SK-N-MC (cell line): ENCODE results near the gene GRK3.

Source experiments
- DNase-seq: peaks from one replicate; pipeline ENCODE4 v3.0.0-alpha.2; 2011; ENCODE audit warnings: low read depth, low spot score
- H3K27ac ChIP-seq: fragments of 200-600 bp; sonication (generic); 2 replicates; pipeline ENCODE4 v1.5.1; 2016; ENCODE audit warnings: mixed run types
- H3K36me3 ChIP-seq: fragments of 200-600 bp; sonication (generic); 2 replicates; pipeline ENCODE4 v1.6.1; 2017; ENCODE audit warnings: antibody characterized with exemption, low read length, mixed read lengths; ENCODE audit not compliant: insufficient read depth
- H3K4me3 ChIP-seq: fragments of 200-600 bp; sonication (generic); 2 replicates; pipeline ENCODE4 v1.5.1; 2016
- H3K9ac ChIP-seq: fragments of 200-600 bp; sonication (generic); 2 replicates; pipeline ENCODE4 v1.8.0; 2017; ENCODE audit warnings: mixed run types, mixed read lengths; ENCODE audit not compliant: insufficient read length
- H3K9me3 ChIP-seq: fragments of 200-600 bp; sonication (generic); 2 replicates; pipeline ENCODE4 v1.6.1; 2017; ENCODE audit warnings: low read depth, mild to moderate bottlenecking, antibody characterized with exemption, low read length, moderate library complexity, mixed read lengths
- EZH2 ChIP-seq: fragments of 200-600 bp; sonication (generic); IDR thresholded peaks from one replicate; pipeline ENCODE4 v1.6.1; 2017; ENCODE audit warnings: antibody characterized with exemption
- FOXP2 ChIP-seq: optimal IDR thresholded peaks from 2 replicates; pipeline ENCODE3; 2011; ENCODE audit warnings: mild to moderate bottlenecking, moderate library complexity; ENCODE audit not compliant: insufficient read depth; ENCODE audit errors: extremely low read length, control extremely low read depth
- POLR2AphosphoS5 ChIP-seq: IDR thresholded peaks from 2 replicates; pipeline ENCODE4 v1.6.1; 2012; ENCODE audit warnings: mild to moderate bottlenecking, low read depth, low read length, borderline replicate concordance

GRK3 gene

GRCh38 chr22:25764270-25765015 lies 200.0 kb downstream of the GRK3 start:
- Histone ChIP-seq H3K27ac (no peak overlapping the region), H3K4me3 (no peak overlapping the region), H3K9ac (no peak overlapping the region), H3K9me3 (no peaks in the 10 kb centered on the region), H3K36me3 (no peaks in the 10 kb centered on the region)
- TF ChIP-seq FOXP2: no peak
- no peak for TF ChIP-seq POLR2AphosphoS5
- TF ChIP-seq EZH2: no peak
- no peak for DNase-seq

DNA sequence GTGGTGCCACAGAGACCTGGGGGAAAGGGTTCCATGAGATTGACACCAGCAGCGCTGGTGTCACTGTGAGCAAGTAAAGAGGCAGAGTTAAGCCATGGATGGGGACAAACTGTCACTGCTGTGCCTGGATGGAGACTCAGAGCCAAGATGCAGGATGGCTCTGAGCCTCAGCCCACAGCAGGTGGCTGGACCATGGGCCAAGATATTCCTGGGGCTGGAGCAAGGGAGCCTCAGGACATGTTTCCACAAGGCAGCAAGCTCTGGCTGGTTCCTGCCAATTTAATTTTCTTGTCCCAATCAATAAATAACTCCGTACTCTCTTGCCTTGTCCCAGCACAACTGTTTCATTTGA lies 200.5 kb downstream of the GRK3 start:
- H3K9ac ChIP-seq: no peak overlapping the region
- H3K36me3 ChIP-seq: no peaks in the 10 kb centered on the region
- H3K4me3 ChIP-seq: no peak overlapping the region
- H3K9me3 ChIP-seq: no peaks in the 10 kb centered on the region
- no peak overlapping the region for H3K27ac ChIP-seq
- no peak for TF ChIP-seq FOXP2
- TF ChIP-seq POLR2AphosphoS5: no peak
- TF ChIP-seq EZH2: no peak
- DNase-seq: no peak

DNA sequence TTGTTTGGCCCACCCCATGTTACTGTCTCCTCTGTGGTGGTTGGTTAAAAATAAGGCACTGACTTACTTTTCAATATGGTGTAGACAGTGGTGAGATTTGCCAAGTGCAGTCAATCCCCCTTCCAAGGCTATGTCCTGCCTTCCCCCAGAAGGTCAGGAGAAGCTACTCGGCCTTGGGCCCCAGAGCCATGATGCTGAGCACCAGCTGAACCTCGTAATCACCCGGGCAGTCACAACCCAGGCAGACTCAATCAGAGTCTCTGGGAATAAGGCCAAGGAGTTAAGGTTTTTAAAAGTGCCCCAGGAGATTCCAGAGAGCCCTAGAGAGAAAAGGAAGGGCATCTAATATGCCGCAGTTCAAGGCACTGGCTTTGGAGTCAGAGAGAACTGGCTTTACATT lies 201.3 kb downstream of the GRK3 start:
- H3K36me3 ChIP-seq: no peaks in the 10 kb centered on the region
- DNase-seq: no peak
- no peak overlapping the region for H3K27ac ChIP-seq
- no peak overlapping the region for H3K4me3 ChIP-seq
- H3K9me3 ChIP-seq: no peaks in the 10 kb centered on the region
- no peak for TF ChIP-seq EZH2
- no peak for TF ChIP-seq POLR2AphosphoS5
- TF ChIP-seq FOXP2: no peak
- no peak overlapping the region for H3K9ac ChIP-seq

GRCh38 chr22:25766418-25766817 lies 201.9 kb downstream of the GRK3 start:
- TF ChIP-seq POLR2AphosphoS5: no peak
- TF ChIP-seq EZH2: no peak
- no peak for TF ChIP-seq FOXP2
- Histone ChIP-seq H3K36me3 (no peaks in the 10 kb centered on the region), H3K9ac (no peak overlapping the region), H3K9me3 (no peaks in the 10 kb centered on the region), H3K4me3 (no peak overlapping the region), H3K27ac (no peak overlapping the region)
- DNase-seq: no peak

DNA sequence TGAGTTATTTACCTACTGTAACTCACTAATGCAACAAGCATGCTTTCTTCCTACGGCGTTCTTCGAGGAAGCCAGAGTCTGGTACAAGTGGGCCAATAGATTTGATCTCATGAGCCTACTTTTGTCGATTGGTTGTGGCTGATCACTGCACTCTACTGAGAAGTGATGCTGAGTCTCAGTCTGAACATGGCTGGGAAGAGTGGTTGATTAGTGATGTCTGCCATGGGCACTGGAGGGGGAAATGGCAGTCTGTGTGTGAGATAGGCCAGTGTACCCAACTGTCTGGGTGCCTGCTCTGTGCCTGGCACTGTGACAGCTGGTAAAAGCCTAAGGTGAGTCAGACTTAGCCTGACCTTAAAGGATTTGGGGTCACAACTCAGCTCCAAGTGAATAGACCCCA lies 205.9 kb downstream of the GRK3 start:
- H3K4me3 ChIP-seq: no peak overlapping the region
- no peaks in the 10 kb centered on the region for H3K36me3 ChIP-seq
- H3K27ac ChIP-seq: no peak overlapping the region
- no peaks in the 10 kb centered on the region for H3K9me3 ChIP-seq
- H3K9ac ChIP-seq: no peak overlapping the region
- DNase-seq: no peak
- no peak for TF ChIP-seq FOXP2
- no peak for TF ChIP-seq POLR2AphosphoS5
- TF ChIP-seq EZH2: no peak

DNA sequence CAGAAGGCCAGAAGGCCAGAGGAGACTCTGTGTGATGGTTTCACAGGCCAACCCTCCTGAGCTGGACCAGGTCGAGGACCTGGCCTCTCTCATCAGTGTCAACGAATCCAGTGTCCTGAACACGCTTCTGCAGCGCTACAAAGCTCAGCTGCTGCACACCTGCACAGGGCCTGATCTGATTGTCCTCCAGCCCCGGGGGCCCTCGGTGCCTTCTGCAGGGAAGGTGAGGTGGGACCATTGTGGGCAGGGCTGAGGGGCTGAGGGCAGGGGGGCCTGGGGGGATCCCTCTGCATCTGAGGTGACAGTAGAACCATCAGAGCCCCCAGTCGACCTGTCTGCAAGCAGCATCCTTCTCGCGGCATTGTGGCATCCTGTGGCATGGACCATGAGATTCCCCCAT lies 207.8 kb downstream of the GRK3 start:
- H3K9me3 ChIP-seq: no peaks in the 10 kb centered on the region
- H3K36me3 ChIP-seq: no peaks in the 10 kb centered on the region
- H3K9ac ChIP-seq: no peak overlapping the region
- H3K27ac ChIP-seq: no peak overlapping the region
- no peak overlapping the region for H3K4me3 ChIP-seq
- TF ChIP-seq POLR2AphosphoS5 (no peak), EZH2 (no peak), FOXP2 (no peak)
- DNase-seq: no peak

DNA sequence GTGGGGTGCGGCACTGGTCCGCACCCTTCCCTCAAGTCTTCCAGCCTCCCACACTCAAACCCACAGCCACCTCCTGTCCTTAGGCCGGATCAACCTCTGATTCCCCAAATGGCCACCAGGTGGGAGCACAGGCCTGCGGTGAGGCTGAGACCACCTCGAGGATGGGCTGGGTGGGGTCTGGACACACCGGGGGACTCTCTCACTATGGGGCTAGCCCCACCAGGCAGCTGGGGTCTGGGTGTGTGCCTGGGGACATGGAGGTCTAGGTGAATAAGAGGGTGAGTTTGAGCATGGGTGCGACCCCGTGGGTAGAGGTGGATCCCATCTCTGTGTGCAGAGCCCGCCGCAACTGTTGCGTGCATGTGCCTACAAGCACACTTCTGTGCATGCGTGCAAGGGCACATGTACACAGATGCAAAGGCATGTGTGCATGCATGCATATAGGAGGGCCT lies 210.1 kb downstream of the GRK3 start:
- no peak overlapping the region for H3K4me3 ChIP-seq

GRCh38 chr22:25775531-25775930 lies 211.1 kb downstream of the GRK3 start:
- no peaks in the 10 kb centered on the region for H3K36me3 ChIP-seq
- no peak overlapping the region for H3K4me3 ChIP-seq
- H3K9me3 ChIP-seq: no peaks in the 10 kb centered on the region
- TF ChIP-seq EZH2: no peak
- TF ChIP-seq POLR2AphosphoS5: no peak
- no peak for TF ChIP-seq FOXP2
- no peak for DNase-seq
- H3K9ac ChIP-seq: no peak overlapping the region
- H3K27ac ChIP-seq: no peak overlapping the region

More for the DNA sequence above, 210.1 kb downstream of the GRK3 start:
- H3K9me3 ChIP-seq: no peaks in the 10 kb centered on the region
- DNase-seq: no peak
- TF ChIP-seq EZH2 (no peak), FOXP2 (no peak), POLR2AphosphoS5 (no peak)
- H3K36me3 ChIP-seq: no peaks in the 10 kb centered on the region
- no peak overlapping the region for H3K27ac ChIP-seq
- no peak overlapping the region for H3K9ac ChIP-seq

GRCh38 chr22:25777411-25777810 lies 212.9 kb downstream of the GRK3 start:
- Histone ChIP-seq H3K9me3 (no peaks in the 10 kb centered on the region), H3K4me3 (no peak overlapping the region), H3K36me3 (no peaks in the 10 kb centered on the region), H3K27ac (no peak overlapping the region), H3K9ac (no peak overlapping the region)
- DNase-seq: no peak
- no peak for TF ChIP-seq FOXP2
